ENCODE data around the gene BOLL.
"Not testable (repeated sequence)": the region's sequence is repeated elsewhere in the genome, so short reads cannot be mapped to it uniquely, and the experiment has no call there.

BOLL gene

DNA sequence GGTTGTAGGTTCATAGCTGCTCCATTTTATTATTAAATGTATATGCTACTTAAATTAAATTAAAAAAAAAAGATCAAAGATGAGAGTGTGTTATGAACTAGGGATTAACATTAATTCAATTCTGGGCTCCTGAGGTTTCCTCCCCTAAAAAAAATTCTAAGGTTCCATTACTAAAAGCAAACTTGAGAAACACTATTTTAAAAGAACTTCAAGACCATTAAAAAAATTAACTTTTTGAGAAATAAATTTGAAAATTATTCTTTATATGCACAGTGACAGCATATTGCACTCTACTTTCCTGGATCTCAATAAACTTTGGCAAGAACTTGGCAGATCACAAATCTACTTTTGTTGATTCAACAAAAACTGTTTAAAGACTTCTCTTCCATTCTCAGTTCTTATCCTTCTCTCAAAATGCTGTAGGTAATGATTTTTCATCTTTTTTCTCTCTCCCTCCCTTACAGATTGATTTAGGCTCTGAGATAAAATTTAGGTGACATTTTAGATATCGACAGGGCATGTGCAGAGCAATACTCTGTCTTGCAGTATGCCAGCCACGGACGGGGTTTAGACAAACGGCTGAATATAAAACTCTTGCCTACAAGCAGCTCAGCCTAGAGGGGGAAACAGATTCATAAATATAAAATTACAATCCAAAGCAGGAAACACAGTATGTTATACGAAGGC lies 80.5 kb downstream of the BOLL start:
- Mint-ChIP-seq H3K27ac (peak overlapping the region; percentile 95), H3K9me3 (no peaks in the 10 kb centered on the region), H3K27me3 (peaks cover 33% of the 10 kb centered on the region), H3K4me1 (peaks cover 37% of the 10 kb centered on the region), H3K36me3 (peaks cover 10% of the 10 kb centered on the region), H3K4me3 (peak overlapping the region; percentile 88)
- peak; percentile 66 for ATAC-seq

DNA sequence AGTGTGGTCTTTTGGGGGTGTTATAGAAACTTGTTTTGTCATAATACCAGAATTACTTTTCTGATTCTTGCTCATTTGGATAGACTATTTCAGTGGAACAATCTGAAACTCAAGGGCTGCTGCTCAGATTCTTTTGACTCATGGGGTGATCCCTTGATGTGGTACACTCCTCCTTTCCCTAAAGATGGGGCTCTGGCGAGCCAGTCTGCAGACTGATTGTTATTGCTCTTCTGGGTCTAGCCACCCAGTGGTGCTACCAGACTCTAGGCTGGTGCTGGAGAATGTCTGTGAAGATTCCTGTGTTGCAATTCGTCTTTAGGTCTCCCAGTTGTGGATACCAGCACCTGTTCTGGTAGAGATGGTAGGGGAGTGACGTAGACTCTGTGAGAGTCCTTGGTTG lies 84.2 kb downstream of the BOLL start:
- H3K27ac Mint-ChIP-seq, result no peak overlapping the region
- ATAC-seq, result no peak
- H3K9me3 Mint-ChIP-seq, result no peaks in the 10 kb centered on the region
- H3K27me3 Mint-ChIP-seq, result peaks cover 33% of the 10 kb centered on the region
- H3K36me3 Mint-ChIP-seq, result no peaks in the 10 kb centered on the region
- H3K4me3 Mint-ChIP-seq, result no peak overlapping the region
- peaks cover 8% of the 10 kb centered on the region for H3K4me1 Mint-ChIP-seq

DNA sequence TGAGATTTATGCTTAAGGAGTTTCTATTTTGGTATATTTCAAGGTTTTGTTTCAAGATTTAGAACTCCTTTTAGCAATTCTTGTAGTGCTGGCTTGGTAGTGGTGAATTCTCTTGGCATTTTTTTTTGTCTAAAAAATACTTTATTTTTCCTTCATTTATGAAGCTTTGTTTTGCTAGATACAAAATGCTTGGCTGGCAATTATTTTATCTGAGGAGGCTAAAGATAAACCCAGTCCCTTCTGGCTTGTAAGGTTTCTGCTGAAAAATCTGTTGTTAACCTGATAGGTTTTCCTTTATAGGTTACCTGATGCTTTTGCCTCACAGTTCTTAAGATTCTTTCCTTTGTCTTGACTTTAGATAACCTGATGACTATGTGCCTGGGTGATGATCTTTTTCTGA lies 85.4 kb downstream of the BOLL start:
- H3K9me3 Mint-ChIP-seq, H3K4me3 Mint-ChIP-seq, ATAC-seq, H3K27ac Mint-ChIP-seq, H3K4me1 Mint-ChIP-seq, H3K36me3 Mint-ChIP-seq: not testable (repeated sequence)
- peaks cover 38% of the 10 kb centered on the region for H3K27me3 Mint-ChIP-seq

DNA sequence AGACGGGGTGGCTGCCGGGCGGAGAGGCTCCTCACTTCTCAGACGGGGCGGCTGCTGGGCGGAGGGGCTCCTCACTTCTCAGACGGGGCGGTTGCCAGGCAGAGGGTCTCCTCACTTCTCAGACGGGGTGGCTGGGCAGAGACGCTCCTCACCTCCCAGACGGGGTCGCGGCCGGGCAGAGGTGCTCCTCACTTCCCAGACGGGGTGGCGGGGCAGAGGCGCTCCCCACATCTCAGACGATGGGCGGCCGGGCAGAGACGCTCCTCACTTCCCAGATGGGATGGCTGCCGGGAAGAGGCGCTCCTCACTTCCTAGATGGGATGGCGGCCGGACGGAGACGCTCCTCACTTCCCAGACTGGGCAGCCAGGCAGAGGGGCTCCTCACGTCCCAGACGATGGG lies 88.5 kb downstream of the BOLL start:
- not testable (repeated sequence) for ATAC-seq, H3K36me3 Mint-ChIP-seq, H3K9me3 Mint-ChIP-seq, H3K27ac Mint-ChIP-seq, H3K4me3 Mint-ChIP-seq, H3K4me1 Mint-ChIP-seq
- H3K27me3 Mint-ChIP-seq, result peaks cover 31% of the 10 kb centered on the region

DNA sequence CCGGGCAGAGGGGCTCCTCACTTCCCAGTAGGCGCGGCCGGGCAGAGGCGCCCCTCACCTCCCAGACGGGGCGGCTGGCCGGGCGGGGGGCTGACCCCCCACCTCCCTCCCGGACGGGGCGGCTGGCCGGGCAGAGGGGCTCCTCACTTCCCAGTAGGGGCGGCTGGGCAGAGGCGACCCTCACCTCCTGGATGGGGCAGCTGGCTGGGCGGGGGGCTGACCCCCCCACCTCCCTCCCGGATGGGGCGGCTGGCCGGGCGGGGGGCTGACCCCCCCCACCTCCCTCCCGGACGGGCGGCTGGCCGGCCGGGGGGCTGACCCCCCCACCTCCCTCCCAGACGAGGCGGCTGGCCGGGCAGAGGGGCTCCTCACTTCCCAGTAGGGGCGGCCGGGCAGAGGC lies 89.1 kb downstream of the BOLL start:
- not testable (repeated sequence) for H3K9me3 Mint-ChIP-seq, H3K27ac Mint-ChIP-seq, H3K4me3 Mint-ChIP-seq, H3K4me1 Mint-ChIP-seq, H3K36me3 Mint-ChIP-seq, ATAC-seq
- H3K27me3 Mint-ChIP-seq, result peaks cover 25% of the 10 kb centered on the region

DNA sequence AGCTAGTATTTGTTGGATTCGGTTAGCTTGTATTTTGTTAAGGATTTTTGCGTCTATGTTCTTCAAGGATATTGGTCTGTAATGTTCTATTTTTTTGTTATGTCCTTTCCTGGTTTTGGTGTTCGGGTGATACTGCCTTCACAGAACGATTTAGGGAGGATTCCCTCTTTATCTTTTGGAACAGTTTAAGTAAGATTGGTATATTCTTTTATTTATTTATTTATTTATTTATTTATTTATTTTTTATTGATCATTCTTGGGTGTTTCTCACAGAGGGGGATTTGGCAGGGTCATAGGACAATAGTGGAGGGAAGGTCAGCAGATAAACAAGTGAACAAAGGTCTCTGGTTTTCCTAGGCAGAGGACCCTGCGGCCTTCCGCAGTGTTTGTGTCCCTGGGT lies 89.9 kb downstream of the BOLL start:
- H3K9me3 Mint-ChIP-seq, H3K36me3 Mint-ChIP-seq, H3K4me3 Mint-ChIP-seq, ATAC-seq, H3K4me1 Mint-ChIP-seq, H3K27ac Mint-ChIP-seq: not testable (repeated sequence)
- peaks cover 17% of the 10 kb centered on the region for H3K27me3 Mint-ChIP-seq

DNA sequence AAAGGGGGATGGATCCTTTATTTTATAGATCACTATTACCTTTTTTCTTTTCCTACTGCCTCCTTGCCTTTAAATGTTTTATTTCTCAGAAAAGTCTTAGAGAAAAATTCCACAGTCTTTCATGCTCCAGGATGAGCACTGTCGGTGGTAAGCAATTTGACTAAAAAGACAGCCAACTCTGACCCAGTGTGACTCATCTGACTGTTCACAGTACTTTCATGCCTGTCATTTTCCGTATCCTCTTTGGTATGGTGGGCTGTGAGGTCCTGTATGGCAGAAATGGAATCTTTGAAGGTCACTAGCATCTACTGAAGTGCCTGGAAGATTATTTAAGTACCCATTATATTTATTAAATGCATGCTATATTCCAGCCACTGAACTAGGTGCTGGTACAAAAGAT lies 107.6 kb downstream of the BOLL start:
- Mint-ChIP-seq H3K27ac (no peak overlapping the region), H3K36me3 (no peaks in the 10 kb centered on the region), H3K9me3 (no peaks in the 10 kb centered on the region), H3K4me3 (no peak overlapping the region), H3K27me3 (peaks cover 20% of the 10 kb centered on the region), H3K4me1 (no peaks in the 10 kb centered on the region)
- no peak for ATAC-seq

DNA sequence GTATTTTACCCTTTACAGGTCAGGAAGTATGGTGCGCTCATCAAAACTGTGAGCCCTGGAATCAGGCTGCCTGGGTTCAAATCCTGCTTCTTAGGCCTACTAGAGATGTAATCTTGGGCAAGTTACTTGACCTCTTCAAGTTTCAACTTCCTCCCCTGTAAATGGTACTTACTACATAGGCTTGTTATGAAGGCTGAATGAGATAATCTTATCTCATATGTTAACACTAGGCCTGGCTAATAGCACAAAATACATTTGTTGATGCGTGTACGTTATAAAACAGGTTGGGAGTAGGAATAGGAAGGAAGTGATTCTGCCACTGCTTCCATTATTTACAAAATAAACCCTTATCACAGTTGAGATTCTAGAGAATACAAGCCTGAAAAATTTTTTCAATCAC lies 108.1 kb downstream of the BOLL start:
- H3K9me3 Mint-ChIP-seq, result no peaks in the 10 kb centered on the region
- no peaks in the 10 kb centered on the region for H3K4me1 Mint-ChIP-seq
- no peak overlapping the region for H3K4me3 Mint-ChIP-seq
- H3K36me3 Mint-ChIP-seq, result no peaks in the 10 kb centered on the region
- H3K27ac Mint-ChIP-seq, result no peak overlapping the region
- no peak for ATAC-seq
- peaks cover 24% of the 10 kb centered on the region for H3K27me3 Mint-ChIP-seq
